PFSK-1 (cell line): ENCODE measurements around the gene ATRN.

Experiments
- FOXP2 ChIP-seq: optimal IDR thresholded peaks from 2 replicates; pipeline ENCODE3; 2011; ENCODE audit warnings: borderline replicate concordance, control low read depth, inconsistent platforms; ENCODE audit not compliant: insufficient read depth; ENCODE audit errors: extremely low read length, extremely low read depth
- POLR2AphosphoS5 ChIP-seq: IDR thresholded peaks from 2 replicates; pipeline ENCODE4 v1.6.1; 2012; ENCODE audit warnings: low read depth, mild to moderate bottlenecking, control low read depth, low read length, moderate library complexity
- REST ChIP-seq, 2 experiments: IDR thresholded peaks; 2 replicates each; pipeline versions ENCODE4 v1.6.1 to v1.8.0; 2011 to 2012; ENCODE audit warnings: low read depth in 2 of 2, low read length in 2 of 2, control low read depth in 1 of 2, inconsistent platforms in 1 of 2, mild to moderate bottlenecking in 1 of 2, moderate library complexity in 1 of 2; ENCODE audit not compliant: insufficient read depth in 1 of 2
- SIN3A ChIP-seq: IDR thresholded peaks from 2 replicates; pipeline ENCODE4 v1.6.1; 2012; ENCODE audit warnings: mild to moderate bottlenecking, low read length, moderate library complexity, borderline replicate concordance; ENCODE audit not compliant: insufficient read depth
- TAF1 ChIP-seq: IDR thresholded peaks from 2 replicates; pipeline ENCODE4 v1.6.1; 2012; ENCODE audit warnings: low read length, control low read depth, borderline replicate concordance; ENCODE audit not compliant: insufficient read depth

GRCh38 chr20:3434232-3434631, 36.6 kb upstream of the ATRN start:
- no peak for TF ChIP-seq POLR2AphosphoS5
- TF ChIP-seq REST (IDR thresholded peaks at IDR 0.05; ENCODE audit: insufficient read depth in 1 of 2, low read depth in 2 of 2, low read length in 2 of 2), result no peak
- no peak for TF ChIP-seq SIN3A
- no peak for TF ChIP-seq TAF1
- no peak for TF ChIP-seq FOXP2
